NCI-H345 (cell line): ENCODE measurements around the gene LAX1.

Experiments used
- DNase-seq: peaks from one replicate; lab custom pipeline; 2025; lab: John Stamatoyannopoulos, UW

Gene LAX1

GRCh38 chr1:203813581-203814341, 48.8 kb downstream of the LAX1 start:
- no peak for DNase-seq

- DNase-seq = no peak
These were observed 53.4 kb downstream of the LAX1 start for GRCh38 chr1:203818399-203818798.

- DNase-seq = no peak
These were observed 58.3 kb downstream of the LAX1 start for GRCh38 chr1:203823306-203823705.
